Measurements from ENCODE around the gene SHBG. TPM values are rescaled to one million over a fixed set of nuclear protein-coding genes. Genes with fewer than 3 reads are reported as not detected.
"Not testable (repeated sequence)": the region's sequence is repeated elsewhere in the genome, so short reads cannot be mapped to it uniquely, and the experiment has no call there.

The SHBG gene
- total RNA-seq, 4 donors from 2014 or later = 0.83 TPM; not detected in 3

- intact Hi-C loops (cut with DNase I) = no loop called here
- no peak for TF ChIP-seq POLR2A (IDR thresholded peaks at IDR 0.05)
- TF ChIP-seq, protein P1, sequence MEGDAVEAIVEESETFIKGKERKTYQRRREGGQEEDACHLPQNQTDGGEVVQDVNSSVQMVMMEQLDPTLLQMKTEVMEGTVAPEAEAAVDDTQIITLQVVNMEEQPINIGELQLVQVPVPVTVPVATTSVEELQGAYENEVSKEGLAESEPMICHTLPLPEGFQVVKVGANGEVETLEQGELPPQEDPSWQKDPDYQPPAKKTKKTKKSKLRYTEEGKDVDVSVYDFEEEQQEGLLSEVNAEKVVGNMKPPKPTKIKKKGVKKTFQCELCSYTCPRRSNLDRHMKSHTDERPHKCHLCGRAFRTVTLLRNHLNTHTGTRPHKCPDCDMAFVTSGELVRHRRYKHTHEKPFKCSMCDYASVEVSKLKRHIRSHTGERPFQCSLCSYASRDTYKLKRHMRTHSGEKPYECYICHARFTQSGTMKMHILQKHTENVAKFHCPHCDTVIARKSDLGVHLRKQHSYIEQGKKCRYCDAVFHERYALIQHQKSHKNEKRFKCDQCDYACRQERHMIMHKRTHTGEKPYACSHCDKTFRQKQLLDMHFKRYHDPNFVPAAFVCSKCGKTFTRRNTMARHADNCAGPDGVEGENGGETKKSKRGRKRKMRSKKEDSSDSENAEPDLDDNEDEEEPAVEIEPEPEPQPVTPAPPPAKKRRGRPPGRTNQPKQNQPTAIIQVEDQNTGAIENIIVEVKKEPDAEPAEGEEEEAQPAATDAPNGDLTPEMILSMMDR (IDR thresholded peaks at IDR 0.05) = no peak
- peaks cover 41 to 49% of the 10 kb centered on the region in 2 donors for H3K36me3 ChIP-seq
- peak within 1 kb of the TSS in 2 of 3 donors; percentile 56 to 70 for H3K27ac ChIP-seq
- no peak for DNase-seq
- 69 to 83% methylated on average over 16 to 24 of the region's 24 CpGs for WGBS, 2 donors
- peak within 1 kb of the TSS in 1 of 3 donors; percentile 19 for H3K4me3 ChIP-seq (replicated peaks in 1 of 3)
- H3K9me3 ChIP-seq = no peaks in the 10 kb centered on the region
- no peaks in the 10 kb centered on the region for H3K27me3 ChIP-seq
- peaks cover 10 to 16% of the 10 kb centered on the region in 2 donors for H3K4me1 ChIP-seq
These were observed 39.8 kb upstream of the SHBG start, which contains the start of gene SOX15 for GRCh38 chr17:7589891-7590691. Gene SOX15, minus strand, starts transcription at chr17:7590094. Its CDS starts 418 bp downstream, at chr17:7589676.

GRCh38 chr17:7590743-7591142 lies 39.2 kb upstream of the SHBG start:
- WGBS, 2 donors = 83 to 93% methylated on average over 2 to 4 of the region's 4 CpGs
- peaks cover 10 to 14% of the 10 kb centered on the region in 2 donors for H3K4me1 ChIP-seq
- TF ChIP-seq, protein P1 (IDR thresholded peaks at IDR 0.05) = no peak
- no peak for TF ChIP-seq POLR2A (IDR thresholded peaks at IDR 0.05)
- intact Hi-C loops (cut with DNase I) = no loop called here
- no peak overlapping the region for H3K4me3 ChIP-seq (replicated peaks in 1 of 3)
- no peaks in the 10 kb centered on the region for H3K9me3 ChIP-seq
- H3K36me3 ChIP-seq = peaks cover 47 to 55% of the 10 kb centered on the region in 2 donors
- no peak overlapping the region for H3K27ac ChIP-seq
- H3K27me3 ChIP-seq = no peaks in the 10 kb centered on the region
- no peak for DNase-seq

DNA sequence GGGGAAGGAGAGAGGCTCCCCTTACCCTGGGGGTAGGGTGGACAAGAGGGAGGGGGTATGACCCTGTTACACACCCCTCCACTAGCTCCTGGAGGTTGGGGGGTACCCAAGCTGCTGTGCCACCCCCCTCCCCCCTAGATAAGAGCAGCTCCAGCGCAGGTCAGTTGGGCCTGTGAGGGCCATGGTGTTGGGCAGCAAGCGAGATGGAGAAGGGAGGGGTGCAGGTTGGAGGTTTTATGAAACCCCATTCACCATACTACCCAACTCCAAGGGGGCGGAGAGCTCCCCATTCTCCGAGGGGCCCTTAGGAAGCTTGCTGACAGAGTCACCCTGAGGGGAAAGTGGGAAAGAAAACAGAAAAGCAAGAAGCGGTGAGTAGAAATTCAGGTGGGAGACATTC lies 38.3 kb upstream of the SHBG start:
- 87 to 94% methylated on average over 5 of the region's 5 CpGs for WGBS, 2 donors
- TF ChIP-seq, protein P1 (IDR thresholded peaks at IDR 0.05) = no peak
- TF ChIP-seq POLR2A (IDR thresholded peaks at IDR 0.05) = no peak
- H3K4me3 ChIP-seq (replicated peaks in 1 of 3) = no peak overlapping the region
- intact Hi-C loops (cut with DNase I) = no loop called here
- no peak for DNase-seq
- no peak overlapping the region for H3K27ac ChIP-seq
- peaks cover 10 to 14% of the 10 kb centered on the region in 2 donors for H3K4me1 ChIP-seq
- H3K9me3 ChIP-seq = no peaks in the 10 kb centered on the region
- H3K36me3 ChIP-seq = peaks cover 54 to 62% of the 10 kb centered on the region in 2 donors
- no peaks in the 10 kb centered on the region for H3K27me3 ChIP-seq

DNA sequence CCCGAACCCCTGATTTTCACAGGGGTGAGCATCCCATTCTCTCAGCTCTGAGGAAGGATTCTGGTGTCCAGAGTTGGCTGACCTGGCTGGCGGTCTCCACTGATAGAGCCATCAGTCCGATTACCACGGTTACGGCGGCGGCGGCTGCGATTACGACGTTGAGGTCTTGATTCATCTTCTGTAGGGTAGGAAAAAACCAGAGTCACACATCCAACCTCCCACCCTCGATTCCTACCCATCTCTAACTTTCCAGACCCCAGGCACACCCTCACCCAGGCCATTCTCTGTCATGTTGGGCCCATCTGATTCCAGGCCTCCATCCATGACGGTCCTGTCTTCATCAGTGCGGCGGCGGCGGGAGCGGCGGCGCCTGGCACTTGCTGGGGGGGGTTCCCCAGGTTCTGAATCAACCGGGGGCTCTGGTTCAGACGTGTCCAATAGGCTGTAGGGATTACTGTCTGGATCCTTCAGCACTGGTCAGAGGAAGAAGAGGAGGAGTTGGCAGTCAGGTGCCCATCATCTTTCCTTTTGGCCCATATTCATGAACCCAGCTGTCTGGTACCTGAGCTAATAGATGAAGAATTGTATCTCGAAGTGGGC lies 37.4 kb upstream of the SHBG start:
- intact Hi-C loops (cut with DNase I) = no loop called here
- Histone ChIP-seq H3K36me3 (peaks cover 60 to 64% of the 10 kb centered on the region in 2 donors), H3K4me1 (peaks cover 10 to 14% of the 10 kb centered on the region in 2 donors), H3K27me3 (no peaks in the 10 kb centered on the region), H3K27ac (no peak overlapping the region), H3K4me3 (replicated peaks in 1 of 3) (no peak overlapping the region), H3K9me3 (no peaks in the 10 kb centered on the region)
- WGBS, 2 donors = 93 to 96% methylated on average over 22 to 23 of the region's 23 CpGs
- no peak for DNase-seq
- TF ChIP-seq POLR2A (IDR thresholded peaks at IDR 0.05) = no peak
- TF ChIP-seq, protein P1 (IDR thresholded peaks at IDR 0.05) = no peak

DNA sequence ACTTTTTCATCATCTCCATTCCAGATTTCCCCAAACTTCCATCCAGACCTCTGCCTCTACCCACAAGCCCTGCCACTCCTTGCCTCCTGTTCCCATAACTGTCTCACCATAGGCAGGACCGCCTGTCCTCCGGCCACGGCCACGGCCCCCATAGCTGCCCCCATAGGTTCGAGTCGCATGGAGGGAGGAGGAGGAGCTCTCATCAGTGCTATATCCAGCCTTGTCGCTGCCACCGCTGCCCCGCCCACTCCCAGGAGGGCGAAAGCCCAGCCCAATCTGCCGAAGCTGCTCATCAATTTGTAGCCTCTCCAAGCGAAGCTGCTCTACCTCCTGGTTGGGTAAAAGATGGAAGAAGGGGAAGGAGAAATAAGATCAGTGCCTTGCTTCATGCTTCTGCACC lies 36.6 kb upstream of the SHBG start:
- H3K36me3 ChIP-seq = peaks cover 63 to 65% of the 10 kb centered on the region in 2 donors
- WGBS, 2 donors = 87 to 89% methylated on average over 12 of the region's 12 CpGs
- intact Hi-C loops (cut with DNase I) = no loop called here

GRCh38 chr17:7597561-7597960 lies 32.4 kb upstream of the SHBG start:
- H3K9me3 ChIP-seq; H3K27me3 ChIP-seq; H3K27ac ChIP-seq; H3K4me1 ChIP-seq; DNase-seq; intact Hi-C loops (cut with DNase I); H3K4me3 ChIP-seq (replicated peaks in 1 of 3): not testable (repeated sequence)
- H3K36me3 ChIP-seq = peaks cover 90 to 94% of the 10 kb centered on the region in 2 donors
- 81 to 93% methylated on average over 3 to 4 of the region's 5 CpGs for WGBS, 2 donors

More for the DNA sequence above, 36.6 kb upstream of the SHBG start:
- no peak overlapping the region for H3K4me3 ChIP-seq (replicated peaks in 1 of 3)
- DNase-seq = no peak
- TF ChIP-seq, protein P1 (IDR thresholded peaks at IDR 0.05) = no peak
- no peak for TF ChIP-seq POLR2A (IDR thresholded peaks at IDR 0.05)
- H3K27me3 ChIP-seq = no peaks in the 10 kb centered on the region
- H3K4me1 ChIP-seq = peaks cover 10 to 14% of the 10 kb centered on the region in 2 donors
- H3K9me3 ChIP-seq = no peaks in the 10 kb centered on the region
- no peak overlapping the region for H3K27ac ChIP-seq

Data from thyroid gland (tissue), 4 donors.